Left ventricle myocardium inferior (tissue), 1 donor: Measurements from ENCODE around the gene THAP12. TPM values are rescaled to one million over a fixed set of nuclear protein-coding genes. Genes with fewer than 3 reads are reported as not detected.
"Not testable (repeated sequence)": the region's sequence is repeated elsewhere in the genome, so short reads cannot be mapped to it uniquely, and the experiment has no call there.

ENCODE experiments used
- DNase-seq: peaks from one replicate; pipeline ENCODE4 v3.0.0-alpha.2; 2020
- H3K27ac ChIP-seq: fragments of 200-600 bp; replicated peaks from 2 replicates; pipeline ENCODE4 v1.8.0; 2021
- H3K27me3 ChIP-seq: fragments of 200-600 bp; 2 replicates; pipeline ENCODE4 v1.8.0; 2021; ENCODE audit warnings: low read depth
- H3K36me3 ChIP-seq: fragments of 200-600 bp; 2 replicates; pipeline ENCODE4 v1.8.0; 2021
- H3K4me1 ChIP-seq: fragments of 200-600 bp; 2 replicates; pipeline ENCODE4 v1.8.0; 2021
- H3K4me3 ChIP-seq: fragments of 200-600 bp; 2 replicates; pipeline ENCODE4 v1.8.0; 2021; ENCODE audit warnings: mild to moderate bottlenecking, moderate library complexity
- H3K9me3 ChIP-seq: fragments of 200-600 bp; replicated peaks from 2 replicates; pipeline ENCODE4 v1.8.0; 2021
- CTCF ChIP-seq: fragments of 200-600 bp; IDR thresholded peaks from 2 replicates; pipeline ENCODE4 v1.8.0; 2021; ENCODE audit warnings: antibody characterized with exemption, mild to moderate bottlenecking, borderline replicate concordance
- intact Hi-C: fragments of 100-400 bp; cut with micrococcal nuclease; formaldehyde crosslinking; loops from one replicate; pipeline ENCODE4 v1.11.0; 2022
- total RNA-seq: library from RNA; stranded (reverse); fragmentation: NEBNext Ultra II Directional; extraction: Animal tissue kit (Norgen Biotek cat#: 25700); gene quantifications from one replicate; pipeline ENCODE4 v1.2.1, GENCODE V29; 2021
- donor health status: DM: no; HTN: yes; CAD: no; lungs with severe emphysema.

The THAP12 gene
- total RNA-seq, 1 donor from 2014 or later = 20.5 TPM

- peak; percentile 35 for DNase-seq
- TF ChIP-seq CTCF = no peak
- Histone ChIP-seq H3K4me3 (no peak overlapping the region), H3K27ac (no peak overlapping the region), H3K4me1 (peaks cover 13% of the 10 kb centered on the region), H3K36me3 (no peaks in the 10 kb centered on the region), H3K27me3 (no peaks in the 10 kb centered on the region), H3K9me3 (no peaks in the 10 kb centered on the region)
- intact Hi-C loops = no loop called here
Observed at GRCh38 chr11:76327756-76328388, 53.1 kb downstream of the THAP12 start.

GRCh38 chr11:76327202-76327601 lies 53.7 kb downstream of the THAP12 start:
- no peak for TF ChIP-seq CTCF
- intact Hi-C loops = no loop called here

DNA sequence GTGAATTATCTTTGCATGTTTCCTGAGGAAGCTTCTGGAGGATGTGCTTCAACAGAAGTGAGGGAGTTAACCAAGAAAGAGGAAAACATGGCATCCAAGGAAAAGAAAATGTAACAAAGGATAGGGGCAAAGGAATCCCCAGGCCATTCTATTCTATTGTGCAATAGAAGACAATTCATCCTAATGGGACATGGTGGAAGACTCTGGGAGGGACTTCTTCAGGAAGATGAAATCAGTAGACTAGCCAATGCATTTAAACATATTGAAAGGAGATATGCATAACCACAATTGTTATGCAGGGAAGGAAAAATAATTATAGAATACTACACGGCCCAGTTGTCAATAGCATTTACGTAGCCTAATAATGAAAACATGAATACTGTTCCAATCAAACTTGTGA lies 55.7 kb downstream of the THAP12 start:
- Histone ChIP-seq H3K4me1 (peaks cover 24% of the 10 kb centered on the region), H3K9me3 (no peaks in the 10 kb centered on the region), H3K27ac (no peak overlapping the region), H3K4me3 (no peak overlapping the region), H3K36me3 (no peaks in the 10 kb centered on the region), H3K27me3 (peaks cover 27% of the 10 kb centered on the region)
- DNase-seq = no peak
- TF ChIP-seq CTCF = no peak
- intact Hi-C loops = no loop called here

More at GRCh38 chr11:76327202-76327601, 53.7 kb downstream of the THAP12 start:
- Histone ChIP-seq H3K9me3 (no peaks in the 10 kb centered on the region), H3K27ac (no peak overlapping the region), H3K4me3 (no peak overlapping the region), H3K27me3 (peaks cover 6% of the 10 kb centered on the region), H3K36me3 (no peaks in the 10 kb centered on the region), H3K4me1 (peaks cover 18% of the 10 kb centered on the region)
- DNase-seq = no peak

- no peak for DNase-seq
- H3K4me1 ChIP-seq = peaks cover 27% of the 10 kb centered on the region
- no peaks in the 10 kb centered on the region for H3K36me3 ChIP-seq
- no peak overlapping the region for H3K27ac ChIP-seq
- peaks cover 29% of the 10 kb centered on the region for H3K27me3 ChIP-seq
- no peak overlapping the region for H3K4me3 ChIP-seq
- intact Hi-C loops = no loop called here
- no peak for TF ChIP-seq CTCF
- no peaks in the 10 kb centered on the region for H3K9me3 ChIP-seq
Observed at GRCh38 chr11:76323804-76324203, 57.1 kb downstream of the THAP12 start.

GRCh38 chr11:76323375-76323774 lies 57.6 kb downstream of the THAP12 start:
- H3K9me3 ChIP-seq, intact Hi-C loops, H3K36me3 ChIP-seq, DNase-seq, H3K27ac ChIP-seq, H3K4me3 ChIP-seq: not testable (repeated sequence)
- Histone ChIP-seq H3K27me3 (peaks cover 29% of the 10 kb centered on the region), H3K4me1 (peaks cover 30% of the 10 kb centered on the region)

- intact Hi-C loops = no loop called here
- Histone ChIP-seq H3K36me3 (no peaks in the 10 kb centered on the region), H3K27me3 (peaks cover 29% of the 10 kb centered on the region), H3K4me1 (peaks cover 29% of the 10 kb centered on the region), H3K9me3 (no peaks in the 10 kb centered on the region), H3K4me3 (no peak overlapping the region), H3K27ac (no peak overlapping the region)
- no peak for TF ChIP-seq CTCF
- no peak for DNase-seq
Observed at GRCh38 chr11:76322942-76323341, 58.0 kb downstream of the THAP12 start.
